Loucy (cell line): ENCODE results near the gene CPNE6.

Source experiments
- CTCF ChIP-seq: fragments of 200-600 bp; sonication (generic); conservative IDR thresholded peaks from 2 replicates; pipeline ENCODE4 v1.5.1; 2014; ENCODE audit warnings: mild to moderate bottlenecking, antibody characterized with exemption, low read length
- EZH2phosphoT487 ChIP-seq: fragments of 200-600 bp; IDR thresholded peaks from 2 replicates; pipeline ENCODE4 v1.6.1; 2018; ENCODE audit warnings: antibody characterized with exemption, mild to moderate bottlenecking, moderate library complexity, borderline replicate concordance

GRCh38 chr14:24100982-24101494 lies 29.7 kb downstream of the CPNE6 start:
- no peak for TF ChIP-seq CTCF
- TF ChIP-seq EZH2phosphoT487, result no peak
